Uterus (tissue), 4 donors: Measurements from ENCODE around the gene PDE4D. TPM values are rescaled to one million over a fixed set of nuclear protein-coding genes. Genes with fewer than 3 reads are reported as not detected.

Experiments used
- DNase-seq, 2 donors: peaks; one replicate each; pipeline ENCODE4 v3.0.0-alpha.2; 2019 to 2020
- H3K27ac ChIP-seq, 2 donors: fragments of 200-600 bp; sonication (generic); 1 replicate in 1 of 2; 2 replicates in 1 of 2; pipeline ENCODE4 v1.5.1; 2016 to 2018
- H3K27me3 ChIP-seq, 2 donors: fragments of 200-600 bp; sonication (generic); one replicate each; pipeline ENCODE4 v1.5.1; 2018 to 2019; ENCODE audit warnings: control low read depth in 1 of 2
- H3K36me3 ChIP-seq, 2 donors: fragments of 200-600 bp; sonication (generic); one replicate each; pipeline ENCODE4 v1.5.1; 2019; ENCODE audit warnings: control low read depth in 1 of 2
- H3K4me1 ChIP-seq, 2 donors: fragments of 200-600 bp; sonication (generic); one replicate each; pipeline ENCODE4 v1.5.1; 2018 to 2019; ENCODE audit warnings: control low read depth in 1 of 2
- H3K4me3 ChIP-seq, 2 donors: fragments of 200-600 bp; sonication (generic); 1 replicate in 1 of 2; 2 replicates in 1 of 2; pipeline ENCODE4 v1.5.1; 2018 to 2019; ENCODE audit warnings: mild to moderate bottlenecking in 1 of 2
- H3K9me3 ChIP-seq, 2 donors: fragments of 200-600 bp; sonication (generic); one replicate each; pipeline ENCODE4 v1.5.1; 2019; ENCODE audit warnings: control low read depth in 1 of 2
- CTCF ChIP-seq, 4 experiments: fragments of 200-600 bp in 2 of 4; fragments of 450-650 bp in 2 of 4; sonication (generic) in 2 of 4; IDR thresholded peaks; one replicate each; pipeline ENCODE4 v1.5.1; 2016 to 2019; ENCODE audit warnings: antibody characterized with exemption in 4 of 4, mild to moderate bottlenecking in 2 of 4, moderate library complexity in 1 of 4
- POLR2A ChIP-seq, 2 donors: fragments of 450-650 bp; IDR thresholded peaks; one replicate each; pipeline ENCODE4 v1.6.1; 2016; ENCODE audit warnings: antibody characterized with exemption in 2 of 2, mild to moderate bottlenecking in 1 of 2, moderate library complexity in 1 of 2
- intact Hi-C: fragments of 100-400 bp; cut with DNase I; formaldehyde crosslinking; loops from one replicate; pipeline ENCODE4 v1.15.1; 2023; ENCODE audit warnings: low total_unique reads
- total RNA-seq, 4 donors: library from RNA; depleted of rRNA in 3 of 4; stranded (reverse); fragments of >200 nt in 3 of 4; gene quantifications; one replicate each; pipeline versions ENCODE4 v1.1.0 to v1.2.4, GENCODE V29; 2014 to 2023
- donor health status: DM: yes; HTN: yes; CAD: no.

Gene PDE4D
- total RNA-seq, 4 donors from 2014 or later = 27.1 to 77.0 (median 45.8) TPM

GRCh38 chr5:59661311-59661710 is 232.2 kb downstream of the PDE4D start:
- intact Hi-C loops = no loop called here
- H3K9me3 ChIP-seq = no peaks in the 10 kb centered on the region
- no peak for DNase-seq
- TF ChIP-seq POLR2A (IDR thresholded peaks at IDR 0.05) (no peak), CTCF (IDR thresholded peaks at IDR 0.05) (no peak)
- no peaks in the 10 kb centered on the region for H3K4me1 ChIP-seq
- peak overlapping the region in 1 of 2 donors; percentile 68 for H3K27ac ChIP-seq
- no peaks in the 10 kb centered on the region for H3K36me3 ChIP-seq
- no peaks in the 10 kb centered on the region for H3K27me3 ChIP-seq
- no peak overlapping the region for H3K4me3 ChIP-seq

- DNase-seq = no peak
- Histone ChIP-seq H3K36me3 (no peaks in the 10 kb centered on the region), H3K9me3 (no peaks in the 10 kb centered on the region), H3K27ac (no peak overlapping the region), H3K4me3 (no peak overlapping the region), H3K4me1 (no peaks in the 10 kb centered on the region), H3K27me3 (no peaks in the 10 kb centered on the region)
- TF ChIP-seq CTCF (IDR thresholded peaks at IDR 0.05) (peak in 3 of 4 experiments; percentile 16 to 26 (median 20)), POLR2A (IDR thresholded peaks at IDR 0.05) (no peak)
- intact Hi-C loops = no loop called here
Observed at GRCh38 chr5:59660737-59661136, 232.8 kb downstream of the PDE4D start.

GRCh38 chr5:59656351-59657254 is 236.9 kb downstream of the PDE4D start:
- intact Hi-C loops = no loop called here
- Histone ChIP-seq H3K27ac (no peak overlapping the region), H3K4me3 (no peak overlapping the region), H3K4me1 (no peaks in the 10 kb centered on the region), H3K27me3 (no peaks in the 10 kb centered on the region), H3K9me3 (no peaks in the 10 kb centered on the region), H3K36me3 (no peaks in the 10 kb centered on the region)
- no peak for DNase-seq
- TF ChIP-seq POLR2A (IDR thresholded peaks at IDR 0.05) (no peak), CTCF (IDR thresholded peaks at IDR 0.05) (no peak)

DNA sequence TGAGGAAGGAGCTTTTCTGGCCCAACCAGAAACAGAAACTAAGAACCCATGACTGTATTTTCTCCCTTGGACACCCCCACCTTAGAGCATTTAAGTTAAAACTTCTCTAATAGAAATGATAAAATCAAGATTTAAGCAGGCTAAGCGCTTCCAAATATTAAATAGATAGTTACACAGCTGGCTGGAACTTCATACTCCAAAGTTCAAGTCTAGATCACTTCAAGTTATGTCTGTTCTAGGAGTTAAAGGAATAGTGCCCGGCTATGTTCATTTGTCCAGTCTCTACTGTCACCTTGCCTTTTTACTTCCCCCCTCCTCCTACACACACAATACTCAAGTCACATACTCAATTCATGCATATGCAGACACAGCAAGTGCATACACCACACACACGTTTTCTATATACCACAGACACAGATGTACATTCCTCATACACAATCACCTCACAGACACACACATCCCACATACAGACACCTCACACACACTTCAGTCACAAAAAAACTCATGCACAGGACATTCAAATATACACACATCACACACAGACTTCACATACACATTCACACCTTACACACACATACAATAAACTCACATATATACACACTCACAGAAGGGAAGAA is 237.7 kb downstream of the PDE4D start:
- intact Hi-C loops = no loop called here
- Histone ChIP-seq H3K4me1 (no peaks in the 10 kb centered on the region), H3K4me3 (no peak overlapping the region), H3K27me3 (no peaks in the 10 kb centered on the region), H3K9me3 (no peaks in the 10 kb centered on the region), H3K36me3 (no peaks in the 10 kb centered on the region), H3K27ac (no peak overlapping the region)
- DNase-seq = no peak
- no peak for TF ChIP-seq POLR2A (IDR thresholded peaks at IDR 0.05)
- no peak for TF ChIP-seq CTCF (IDR thresholded peaks at IDR 0.05)

DNA sequence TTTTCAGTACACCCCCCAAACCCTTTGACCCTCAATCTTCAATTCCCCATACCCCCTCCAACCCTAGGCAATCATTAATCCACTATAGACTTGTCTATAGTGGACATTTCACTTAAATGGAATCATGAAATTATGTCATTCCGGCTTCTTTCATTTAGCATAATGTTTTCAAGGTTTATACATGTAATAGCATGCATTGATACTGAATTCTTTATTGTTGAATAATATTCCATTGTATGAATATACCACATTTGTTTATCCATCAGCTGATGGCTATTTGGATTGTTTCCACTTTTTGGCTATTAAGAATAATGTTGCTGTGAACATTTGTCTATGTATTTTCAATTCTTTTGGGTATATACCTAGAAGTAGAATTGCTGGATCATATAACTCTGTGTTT is 238.8 kb downstream of the PDE4D start:
- H3K4me1 ChIP-seq = no peaks in the 10 kb centered on the region
- no peak overlapping the region for H3K4me3 ChIP-seq
- H3K27ac ChIP-seq = no peak overlapping the region
- no peaks in the 10 kb centered on the region for H3K9me3 ChIP-seq
- H3K36me3 ChIP-seq = no peaks in the 10 kb centered on the region
- no peak for TF ChIP-seq CTCF (IDR thresholded peaks at IDR 0.05)
- TF ChIP-seq POLR2A (IDR thresholded peaks at IDR 0.05) = no peak
- intact Hi-C loops = no loop called here
- DNase-seq = no peak
- H3K27me3 ChIP-seq = no peaks in the 10 kb centered on the region
